Right kidney (tissue), 1 donor: Measurements from ENCODE around the gene CUL4A.
"Not testable (repeated sequence)": the region's sequence is repeated elsewhere in the genome, so short reads cannot be mapped to it uniquely, and the experiment has no call there.

Experiments used
- DNase-seq: peaks from one replicate; pipeline ENCODE4 v3.0.0-alpha.2; 2016

The CUL4A gene

DNA sequence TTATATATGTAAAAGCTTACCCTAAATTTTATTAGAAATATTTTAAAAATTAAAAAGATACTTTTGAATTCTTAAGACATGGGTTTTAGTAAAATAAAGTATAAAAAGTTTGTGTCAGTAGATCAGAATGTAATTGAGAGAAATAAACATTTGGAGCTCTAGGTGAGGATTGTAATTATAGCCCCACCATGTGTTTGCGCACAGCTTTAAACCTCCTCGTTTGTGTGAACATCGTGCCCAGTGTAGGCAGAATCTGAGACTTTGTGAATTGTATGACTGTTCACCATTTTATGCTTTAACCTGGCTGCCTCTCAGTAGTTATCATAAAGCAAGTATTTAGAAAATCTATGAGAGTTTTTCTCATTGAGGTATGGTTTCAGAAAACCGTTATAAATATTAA lies 29.1 kb downstream of the CUL4A start:
- no peak for DNase-seq

GRCh38 chr13:113239357-113239756 lies 29.9 kb downstream of the CUL4A start:
- no peak for DNase-seq

- DNase-seq: no peak
Measured at GRCh38 chr13:113239986-113240385, 30.6 kb downstream of the CUL4A start.

DNA sequence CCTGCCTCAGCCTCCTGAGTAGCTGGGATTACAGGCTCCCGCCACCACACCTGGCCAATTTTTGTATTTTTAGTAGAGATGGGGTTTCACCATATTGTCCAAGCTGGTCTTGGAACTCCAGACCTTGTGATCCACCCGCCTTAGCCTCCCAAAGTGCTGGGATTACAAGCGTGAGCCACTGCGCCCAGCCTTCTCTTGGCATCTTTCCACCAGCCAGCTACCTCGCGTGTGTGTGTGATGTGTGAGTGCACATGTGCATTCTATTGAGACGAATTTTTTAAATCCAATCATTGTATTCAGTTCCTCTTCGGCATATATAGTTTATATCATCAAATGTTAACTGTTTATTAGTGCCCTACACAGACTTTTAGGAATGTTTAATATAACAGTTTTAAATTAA lies 32.2 kb downstream of the CUL4A start:
- not testable (repeated sequence) for DNase-seq

DNA sequence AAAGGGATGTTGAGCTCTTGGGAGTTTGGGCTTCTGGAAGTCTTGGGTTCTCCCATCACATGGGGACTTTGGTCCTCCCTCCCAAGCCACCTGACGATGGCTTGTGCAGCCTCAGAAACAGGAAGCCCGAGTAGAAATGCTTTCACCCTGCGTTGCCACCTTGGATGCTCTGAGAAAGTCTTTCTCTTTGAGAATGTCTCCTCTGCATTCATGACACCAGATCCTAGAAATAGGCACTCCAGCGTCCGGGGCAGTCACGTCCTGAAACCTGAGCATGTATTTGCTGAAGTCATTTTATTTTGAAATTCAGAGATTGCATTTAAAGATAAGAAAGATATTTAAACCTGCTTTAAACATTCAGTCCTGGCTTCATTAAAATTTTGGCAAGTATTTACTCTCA lies 34.4 kb downstream of the CUL4A start:
- no peak for DNase-seq

DNA sequence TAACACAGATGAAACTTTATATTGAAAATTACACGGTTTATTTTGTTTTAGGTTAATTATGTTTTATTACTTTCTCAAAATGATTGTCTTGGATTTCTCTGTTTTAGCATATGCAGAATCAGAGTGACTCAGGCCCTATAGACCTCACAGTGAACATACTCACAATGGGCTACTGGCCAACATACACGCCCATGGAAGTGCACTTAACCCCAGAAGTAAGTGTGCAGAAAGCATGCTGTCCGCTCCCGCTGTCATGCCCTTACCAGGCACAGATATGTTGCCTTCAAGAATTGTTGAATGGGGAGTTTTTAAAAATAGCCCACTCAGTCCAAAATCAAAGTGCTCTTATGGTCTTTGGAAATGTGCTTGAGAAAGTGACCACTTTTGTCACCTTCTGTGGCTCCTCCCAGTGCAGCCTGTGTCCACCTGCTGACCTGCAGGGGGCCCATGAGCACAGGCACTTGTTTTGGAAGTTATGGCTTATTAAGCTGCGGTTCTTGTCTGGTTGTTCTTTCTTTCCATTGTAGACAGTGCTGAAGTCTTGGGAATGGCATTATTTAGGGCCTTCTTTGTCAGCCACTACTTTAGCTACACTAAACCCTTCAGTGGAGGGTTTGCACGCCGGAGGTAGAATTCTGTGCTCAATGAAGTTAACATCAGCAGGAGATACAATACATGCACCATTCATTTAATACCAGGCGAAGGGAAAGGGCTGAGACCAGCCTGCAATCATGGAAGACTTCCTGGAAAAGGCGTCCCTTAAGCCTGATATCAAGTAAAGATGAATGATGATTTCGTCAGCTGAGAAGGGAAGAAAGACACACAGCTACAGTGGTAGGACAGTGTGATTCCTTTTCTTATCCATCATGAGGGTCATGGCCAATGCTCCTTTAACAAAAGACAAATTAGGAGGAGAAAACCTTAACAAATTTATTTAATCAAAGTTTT lies 36.7 kb downstream of the CUL4A start:
- DNase-seq: no peak

DNA sequence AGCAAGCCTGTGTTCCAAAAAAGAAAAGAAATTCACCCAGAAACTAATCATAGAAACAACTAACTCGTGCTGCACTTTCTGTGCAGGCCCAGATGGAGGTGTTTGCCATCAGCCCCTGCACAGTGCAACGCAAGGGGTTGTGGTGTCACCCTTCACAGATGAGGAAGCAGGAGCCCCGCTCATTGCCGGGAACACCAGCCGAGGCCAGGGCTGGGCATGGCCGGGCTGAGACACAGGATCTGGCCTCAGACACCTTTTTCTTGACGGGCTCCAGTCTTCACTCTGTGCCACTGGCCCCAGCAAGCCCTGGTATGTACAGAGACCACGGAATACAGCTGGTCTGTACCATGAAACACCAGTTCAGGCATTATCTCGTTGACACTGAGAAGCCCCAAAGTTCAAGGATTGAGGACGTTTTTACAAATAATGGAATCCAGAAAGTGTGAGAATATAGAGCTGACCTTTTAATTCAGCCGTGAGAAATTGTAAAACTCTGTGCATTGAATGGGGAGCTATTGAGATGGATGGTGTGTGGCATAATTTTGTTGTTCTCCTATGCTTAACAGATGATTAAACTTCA lies 43.2 kb downstream of the CUL4A start:
- no peak for DNase-seq

DNA sequence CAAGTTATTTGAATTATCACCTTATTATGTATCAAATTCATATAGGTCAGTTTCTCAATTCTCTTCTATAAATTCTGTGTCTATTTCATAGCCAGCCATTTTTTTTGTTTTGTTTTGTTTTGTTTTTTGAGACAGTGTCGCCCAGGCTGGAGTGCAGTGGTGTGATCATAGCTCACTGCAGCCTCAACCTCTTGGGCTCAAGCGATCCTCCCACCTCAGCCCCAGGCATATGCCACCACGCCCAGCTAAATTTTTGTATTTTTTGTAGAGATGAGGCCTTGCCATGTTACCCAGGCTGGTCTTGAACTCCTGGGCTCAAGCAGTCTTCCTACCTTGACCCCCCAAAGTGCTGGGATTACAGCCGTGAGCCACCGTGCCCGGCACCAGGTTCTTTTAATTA lies 48.5 kb downstream of the CUL4A start:
- DNase-seq: not testable (repeated sequence)

DNA sequence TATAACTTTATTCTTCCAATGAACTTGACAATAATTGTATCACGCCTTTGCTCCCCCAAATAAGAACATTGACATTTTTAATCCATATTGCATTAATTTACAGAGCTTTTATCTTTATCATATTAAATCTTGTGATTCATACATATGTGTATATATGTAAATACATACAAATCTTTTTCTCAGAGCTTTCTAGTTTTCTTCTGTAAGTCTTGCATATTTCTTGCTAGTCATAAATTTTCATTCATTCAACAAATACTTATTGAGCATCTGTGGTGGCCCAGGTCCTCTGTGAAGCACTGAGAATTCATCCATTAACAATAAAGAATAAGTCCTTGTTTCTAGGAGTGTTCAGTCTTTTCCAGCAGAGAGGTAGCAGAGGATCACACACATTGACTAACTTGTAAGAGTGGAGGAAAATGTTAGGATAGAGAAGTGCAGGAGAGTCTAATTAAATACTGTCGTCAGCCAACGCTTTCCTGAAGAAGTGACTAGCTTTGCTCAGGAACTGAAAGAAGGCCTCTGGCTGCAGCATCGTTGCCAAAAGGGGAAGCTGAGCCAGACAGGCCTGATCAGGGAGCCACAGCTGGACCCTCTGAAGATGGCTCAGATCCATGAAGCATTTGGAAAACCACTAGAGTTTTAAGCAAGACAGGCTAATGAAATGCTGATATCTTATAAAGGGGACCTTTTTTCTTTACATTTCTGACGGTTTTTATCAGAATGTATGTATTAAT lies 49.1 kb downstream of the CUL4A start:
- no peak for DNase-seq

DNA sequence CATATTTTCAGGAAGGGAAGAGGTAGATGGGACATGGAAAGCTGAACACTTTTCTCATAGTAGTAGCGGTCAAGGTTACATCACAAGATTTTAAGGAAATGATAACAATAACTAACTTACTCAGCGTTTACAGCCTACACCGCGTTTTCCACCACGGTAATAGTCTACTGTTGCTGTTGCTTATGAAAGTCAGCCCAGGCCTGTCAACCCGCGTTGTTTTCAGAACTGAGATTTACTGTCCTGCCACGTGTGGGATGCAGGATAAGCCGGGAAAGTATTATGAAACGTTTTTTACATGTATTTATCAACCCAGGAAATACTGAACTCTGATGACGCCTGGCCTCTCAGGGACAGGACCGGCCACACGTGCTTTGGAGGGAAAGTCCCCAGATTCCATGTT lies 51.6 kb downstream of the CUL4A start:
- DNase-seq: no peak

- DNase-seq: not testable (repeated sequence)
Measured at GRCh38 chr13:113263016-113263415, 53.6 kb downstream of the CUL4A start.

GRCh38 chr13:113267642-113268405 lies 58.4 kb downstream of the CUL4A start:
- no peak for DNase-seq

DNA sequence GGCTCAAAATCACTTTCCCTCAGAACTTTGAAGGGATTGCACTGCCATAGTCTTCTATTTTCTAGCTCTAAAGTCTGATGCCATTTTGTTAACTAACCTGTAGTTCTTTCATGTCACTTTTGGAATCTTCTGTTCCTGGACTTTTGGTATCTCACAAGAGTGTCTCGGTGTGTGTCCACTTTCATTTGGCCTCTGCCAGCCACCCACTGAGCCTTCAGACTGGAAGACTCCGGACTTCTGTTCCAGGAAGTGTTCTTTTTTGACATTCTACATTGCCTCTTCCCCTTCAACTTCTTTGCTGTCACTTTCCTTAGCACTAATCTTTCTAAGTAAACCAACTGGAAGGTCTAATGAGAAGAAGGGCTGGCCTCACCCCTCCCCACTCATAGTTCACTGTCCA lies 62.6 kb downstream of the CUL4A start:
- DNase-seq: no peak

DNA sequence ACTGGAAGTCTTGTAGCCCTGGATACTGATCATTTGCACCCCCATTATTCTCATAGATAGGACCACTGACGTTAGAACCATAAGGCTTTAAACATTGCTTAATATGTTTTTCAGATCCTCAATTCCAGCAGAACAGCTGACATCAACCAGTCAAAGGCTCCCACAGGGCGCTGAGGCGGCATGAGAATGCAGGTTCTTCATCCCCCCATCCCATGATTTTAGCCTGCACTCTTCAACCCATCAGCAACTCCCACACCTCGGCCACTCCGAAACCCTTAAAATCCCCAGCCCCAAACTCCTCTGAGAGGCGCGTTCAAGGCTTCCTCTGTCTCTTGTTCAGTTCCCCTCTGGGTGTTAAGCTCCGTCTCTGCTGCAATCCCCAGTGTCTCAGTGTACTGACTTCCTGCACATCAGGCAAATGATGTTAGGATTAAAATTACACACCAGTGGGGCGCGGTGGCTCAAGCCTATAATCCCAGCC lies 63.3 kb downstream of the CUL4A start:
- DNase-seq: no peak

GRCh38 chr13:113273321-113273720 lies 63.9 kb downstream of the CUL4A start:
- no peak for DNase-seq

- no peak for DNase-seq
Measured at GRCh38 chr13:113273851-113274590, 64.6 kb downstream of the CUL4A start.

DNA sequence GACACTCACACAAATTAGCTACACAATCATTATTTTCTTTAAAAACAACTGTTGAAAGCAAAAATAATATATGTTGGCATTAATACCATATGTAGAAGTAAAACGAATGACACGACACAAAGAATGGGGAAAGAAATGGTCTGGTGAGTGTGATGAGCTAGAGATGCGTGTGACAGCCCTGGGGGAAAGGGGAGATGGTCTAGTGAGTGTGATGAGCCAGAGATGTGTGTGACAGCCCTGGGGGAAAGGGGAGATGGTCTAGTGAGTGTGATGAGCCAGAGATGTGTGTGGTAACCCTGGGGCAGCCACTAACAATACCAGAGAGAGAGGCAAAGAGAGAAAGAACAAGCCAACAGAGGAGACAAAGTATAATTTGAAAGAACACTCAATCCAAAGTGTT lies 65.3 kb downstream of the CUL4A start:
- no peak for DNase-seq

- peak; percentile 53 for DNase-seq
Measured at GRCh38 chr13:113275387-113275786, 66.0 kb downstream of the CUL4A start.

GRCh38 chr13:113280126-113280525 lies 70.7 kb downstream of the CUL4A start:
- DNase-seq: no peak

- no peak for DNase-seq
Measured at GRCh38 chr13:113283904-113284303, 74.5 kb downstream of the CUL4A start.

GRCh38 chr13:113288880-113289279 lies 79.5 kb downstream of the CUL4A start:
- no peak for DNase-seq

DNA sequence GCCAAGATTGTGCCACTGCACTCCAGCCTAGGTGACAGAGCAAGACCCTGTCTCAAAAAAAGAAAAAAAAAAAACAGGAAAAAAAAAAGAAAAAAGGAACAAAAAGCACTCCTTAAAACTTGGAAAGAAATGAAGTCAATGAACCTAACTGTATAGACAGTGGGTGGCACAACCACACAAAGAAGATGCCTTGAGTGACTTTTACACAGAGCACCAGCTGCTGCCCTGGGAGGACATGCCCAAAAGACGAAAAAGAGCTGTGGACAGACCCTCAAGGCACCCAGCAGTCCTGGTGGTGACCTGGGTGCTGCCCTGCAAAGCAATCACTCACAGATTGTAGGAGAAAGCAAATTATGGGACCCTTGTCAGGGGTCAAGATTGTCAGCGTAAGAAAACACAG lies 81.7 kb downstream of the CUL4A start:
- no peak for DNase-seq
